Measurements from ENCODE around the gene PPP3R1. TPM values are rescaled to one million over a fixed set of nuclear protein-coding genes. Genes with fewer than 3 reads are reported as not detected.

PPP3R1 gene
- total and polyA plus RNA-seq, 9 of the 15 experiments (the other 6 are each of a cell fraction or from before 2014, with no cell fraction given): 3.7 to 70.0 (median 24.8) TPM

DNA sequence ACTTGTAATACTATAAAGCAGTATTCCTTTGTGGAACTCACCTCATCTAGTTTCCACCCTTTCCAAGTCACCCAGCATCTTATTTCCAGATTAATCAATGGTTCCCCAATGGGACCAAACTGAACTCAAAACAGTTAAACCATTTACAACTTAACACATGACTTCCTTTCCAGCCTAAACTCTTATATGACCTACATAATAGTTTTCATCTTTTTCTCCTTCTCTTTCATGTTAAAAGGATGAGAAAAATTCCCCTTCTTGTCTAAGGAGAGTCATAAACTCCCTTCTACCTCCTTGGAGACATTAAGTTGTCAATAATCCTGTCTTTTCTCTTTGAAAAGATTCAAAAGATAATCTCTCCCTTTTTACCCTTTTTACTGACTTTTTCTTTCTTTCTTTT lies 6.7 kb downstream of the PPP3R1 start:
- ATAC-seq: no peak
- H3K4me2 ChIP-seq (ENCODE audit: insufficient read depth, low read length): no peak overlapping the region
- TF ChIP-seq, protein P1, sequence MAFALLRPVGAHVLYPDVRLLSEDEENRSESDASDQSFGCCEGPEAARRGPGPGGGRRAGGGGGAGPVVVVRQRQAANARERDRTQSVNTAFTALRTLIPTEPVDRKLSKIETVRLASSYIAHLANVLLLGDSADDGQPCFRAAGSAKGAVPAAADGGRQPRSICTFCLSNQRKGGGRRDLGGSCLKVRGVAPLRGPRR (CRISPR knock-in tag; IDR thresholded peaks at IDR 0.05): no peak
- TF ChIP-seq, protein P2, sequence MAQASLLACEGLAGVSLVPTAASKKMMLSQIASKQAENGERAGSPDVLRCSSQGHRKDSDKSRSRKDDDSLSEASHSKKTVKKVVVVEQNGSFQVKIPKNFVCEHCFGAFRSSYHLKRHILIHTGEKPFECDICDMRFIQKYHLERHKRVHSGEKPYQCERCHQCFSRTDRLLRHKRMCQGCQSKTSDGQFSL (CRISPR knock-in tag; IDR thresholded peaks at IDR 0.05): no peak
- TF ChIP-seq, protein P2 (tag; IDR thresholded peaks at IDR 0.05): no peak
- TF ChIP-seq RBM22 (IDR thresholded peaks at IDR 0.05; ENCODE audit: low read depth, low read length, poor library complexity, severe bottlenecking) (no peak), RBM34 (IDR thresholded peaks at IDR 0.05; ENCODE audit: borderline replicate concordance, insufficient read depth, low read length) (no peak), ZFX (CRISPR knock-in tag; IDR thresholded peaks at IDR 0.05) (no peak)
- TF ChIP-seq, protein P3, sequence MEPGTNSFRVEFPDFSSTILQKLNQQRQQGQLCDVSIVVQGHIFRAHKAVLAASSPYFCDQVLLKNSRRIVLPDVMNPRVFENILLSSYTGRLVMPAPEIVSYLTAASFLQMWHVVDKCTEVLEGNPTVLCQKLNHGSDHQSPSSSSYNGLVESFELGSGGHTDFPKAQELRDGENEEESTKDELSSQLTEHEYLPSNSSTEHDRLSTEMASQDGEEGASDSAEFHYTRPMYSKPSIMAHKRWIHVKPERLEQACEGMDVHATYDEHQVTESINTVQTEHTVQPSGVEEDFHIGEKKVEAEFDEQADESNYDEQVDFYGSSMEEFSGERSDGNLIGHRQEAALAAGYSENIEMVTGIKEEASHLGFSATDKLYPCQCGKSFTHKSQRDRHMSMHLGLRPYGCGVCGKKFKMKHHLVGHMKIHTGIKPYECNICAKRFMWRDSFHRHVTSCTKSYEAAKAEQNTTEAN (CRISPR knock-in tag; IDR thresholded peaks at IDR 0.05): no peak
- TF ChIP-seq, protein P4, sequence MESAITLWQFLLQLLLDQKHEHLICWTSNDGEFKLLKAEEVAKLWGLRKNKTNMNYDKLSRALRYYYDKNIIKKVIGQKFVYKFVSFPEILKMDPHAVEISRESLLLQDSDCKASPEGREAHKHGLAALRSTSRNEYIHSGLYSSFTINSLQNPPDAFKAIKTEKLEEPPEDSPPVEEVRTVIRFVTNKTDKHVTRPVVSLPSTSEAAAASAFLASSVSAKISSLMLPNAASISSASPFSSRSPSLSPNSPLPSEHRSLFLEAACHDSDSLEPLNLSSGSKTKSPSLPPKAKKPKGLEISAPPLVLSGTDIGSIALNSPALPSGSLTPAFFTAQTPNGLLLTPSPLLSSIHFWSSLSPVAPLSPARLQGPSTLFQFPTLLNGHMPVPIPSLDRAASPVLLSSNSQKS (CRISPR knock-in tag; IDR thresholded peaks at IDR 0.05): no peak
- TF ChIP-seq, protein P5, sequence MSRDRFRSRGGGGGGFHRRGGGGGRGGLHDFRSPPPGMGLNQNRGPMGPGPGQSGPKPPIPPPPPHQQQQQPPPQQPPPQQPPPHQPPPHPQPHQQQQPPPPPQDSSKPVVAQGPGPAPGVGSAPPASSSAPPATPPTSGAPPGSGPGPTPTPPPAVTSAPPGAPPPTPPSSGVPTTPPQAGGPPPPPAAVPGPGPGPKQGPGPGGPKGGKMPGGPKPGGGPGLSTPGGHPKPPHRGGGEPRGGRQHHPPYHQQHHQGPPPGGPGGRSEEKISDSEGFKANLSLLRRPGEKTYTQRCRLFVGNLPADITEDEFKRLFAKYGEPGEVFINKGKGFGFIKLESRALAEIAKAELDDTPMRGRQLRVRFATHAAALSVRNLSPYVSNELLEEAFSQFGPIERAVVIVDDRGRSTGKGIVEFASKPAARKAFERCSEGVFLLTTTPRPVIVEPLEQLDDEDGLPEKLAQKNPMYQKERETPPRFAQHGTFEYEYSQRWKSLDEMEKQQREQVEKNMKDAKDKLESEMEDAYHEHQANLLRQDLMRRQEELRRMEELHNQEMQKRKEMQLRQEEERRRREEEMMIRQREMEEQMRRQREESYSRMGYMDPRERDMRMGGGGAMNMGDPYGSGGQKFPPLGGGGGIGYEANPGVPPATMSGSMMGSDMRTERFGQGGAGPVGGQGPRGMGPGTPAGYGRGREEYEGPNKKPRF (IDR thresholded peaks at IDR 0.05; ENCODE audit: low read depth, low read length): no peak
- DNase-seq (ENCODE audit: extremely low read depth in 1 of 4, low spot score in 3 of 4): no peak
- peaks cover 48% of the 10 kb centered on the region for H4K20me1 ChIP-seq (replicated peaks; ENCODE audit: control insufficient read depth, insufficient read depth, low read length)
- no peak for FAIRE-seq
- no peak overlapping the region for H3K9ac ChIP-seq (ENCODE audit: insufficient read depth in 1 of 2, low read depth in 2 of 2, low read length in 2 of 2)
- peaks cover 100% of the 10 kb centered on the region for H3K79me2 ChIP-seq (ENCODE audit: control insufficient read depth, insufficient read depth, low read length)
- intact Hi-C loops (cut with micrococcal nuclease): loop anchor here (10.0 kb wide), 1 partner anchor 61 kb away; no protein-coding TSS in a partner anchor
- H2AFZ ChIP-seq (ENCODE audit: low read depth, low read length): no peak overlapping the region
- H3K4me3 ChIP-seq: no peak overlapping the region
- no peaks in the 10 kb centered on the region for H3K9me1 ChIP-seq (ENCODE audit: control insufficient read depth, insufficient read depth, low read length)
- no peaks in the 10 kb centered on the region for H3K27me3 ChIP-seq (ENCODE audit: control insufficient read depth in 2 of 2, insufficient read depth in 2 of 2, low read length in 2 of 2)
- peaks cover 33% of the 10 kb centered on the region for H3K36me3 ChIP-seq (ENCODE audit: control insufficient read depth, insufficient read depth, low read length)
- H3K27ac ChIP-seq (ENCODE audit: extremely low read depth, low read depth, low read length): no peak overlapping the region
- POLR2A ChIA-PET: interaction anchor here (3.2 kb wide), 1 partner anchor 10 kb away, joined by 13 read pairs; no protein-coding TSS in a partner anchor
- no peaks in the 10 kb centered on the region for H3K9me3 ChIP-seq (replicated peaks; ENCODE audit: control insufficient read depth, insufficient read depth, low read depth, low read length)
- in situ Hi-C loops (cut with MboI): no loop called here
- no TSS peak for BruUV-seq (replicated peaks)
- peaks cover 7 to 33% of the 10 kb centered on the region in 2 experiments; a peak in 4 of 5 replicates for H3K4me1 ChIP-seq (replicated peaks in 1 of 2; ENCODE audit: control insufficient read depth in 2 of 2, insufficient read depth in 2 of 2, low read length in 2 of 2)
- CTCF ChIA-PET (ENCODE audit: low intra/inter-chr PET ratio): no interaction called here

Data from K562 (cell line).